Activated T-helper 17 cell treated with anti-CD3 and anti-CD28 coated beads, Interleukin-2, amount 50 U/mL, for 72 hours (primary cell): Measurements from ENCODE around the gene COL4A1. TPM values are rescaled to one million over a fixed set of nuclear protein-coding genes. Genes with fewer than 3 reads are reported as not detected.

Experiments
- ATAC-seq: fragments of 150-1000 bp; cut with Tn5 transposase; replicated peaks from 2 replicates; pipeline ENCODE4 v1.10.0; 2021; ENCODE audit warnings: mild to moderate bottlenecking, moderate library complexity
- H3K27ac Mint-ChIP-seq: one replicate; pipeline ENCODE4 v1.8.0; 2022; ENCODE audit warnings: mixed read lengths
- H3K27me3 Mint-ChIP-seq: one replicate; pipeline ENCODE4 v1.8.0; 2022; ENCODE audit warnings: mixed read lengths
- H3K36me3 Mint-ChIP-seq: one replicate; pipeline ENCODE4 v1.8.0; 2022; ENCODE audit warnings: low read depth, mild to moderate bottlenecking, mixed read lengths
- H3K4me1 Mint-ChIP-seq: one replicate; pipeline ENCODE4 v1.8.0; 2022; ENCODE audit warnings: mixed read lengths
- H3K4me3 Mint-ChIP-seq: one replicate; pipeline ENCODE4 v1.8.0; 2022; ENCODE audit warnings: mild to moderate bottlenecking, mixed read lengths
- H3K9me3 Mint-ChIP-seq: one replicate; pipeline ENCODE4 v1.8.0; 2022; ENCODE audit warnings: mixed read lengths
- total RNA-seq, 2 donors: library from RNA; stranded (reverse); gene quantifications; one replicate each; pipeline ENCODE4 v1.2.3, GENCODE V29; 2022

COL4A1 gene
- total RNA-seq, 2 donors from 2014 or later = not detected

GRCh38 chr13:110277357-110277975 is 29.5 kb downstream of the COL4A1 start:
- H3K9me3 Mint-ChIP-seq = no peaks in the 10 kb centered on the region
- ATAC-seq = no peak

GRCh38 chr13:110276553-110276950 is 30.4 kb downstream of the COL4A1 start:
- no peak for ATAC-seq
- Mint-ChIP-seq H3K27ac (no peak overlapping the region), H3K36me3 (no peaks in the 10 kb centered on the region), H3K4me3 (no peak overlapping the region), H3K4me1 (no peaks in the 10 kb centered on the region), H3K27me3 (peaks cover 23% of the 10 kb centered on the region), H3K9me3 (no peaks in the 10 kb centered on the region)

More at GRCh38 chr13:110277357-110277975, 29.5 kb downstream of the COL4A1 start:
- Mint-ChIP-seq H3K36me3 (no peaks in the 10 kb centered on the region), H3K4me3 (no peak overlapping the region), H3K27ac (peak overlapping the region; percentile 17), H3K4me1 (no peaks in the 10 kb centered on the region), H3K27me3 (peaks cover 31% of the 10 kb centered on the region)

GRCh38 chr13:110275931-110276552 is 30.9 kb downstream of the COL4A1 start:
- no peaks in the 10 kb centered on the region for H3K4me1 Mint-ChIP-seq
- no peak overlapping the region for H3K4me3 Mint-ChIP-seq
- ATAC-seq = no peak
- H3K9me3 Mint-ChIP-seq = no peaks in the 10 kb centered on the region
- no peaks in the 10 kb centered on the region for H3K36me3 Mint-ChIP-seq
- H3K27me3 Mint-ChIP-seq = peaks cover 24% of the 10 kb centered on the region
- no peak overlapping the region for H3K27ac Mint-ChIP-seq

GRCh38 chr13:110274687-110275086 is 32.3 kb downstream of the COL4A1 start:
- Mint-ChIP-seq H3K4me1 (no peaks in the 10 kb centered on the region), H3K27me3 (peaks cover 29% of the 10 kb centered on the region), H3K4me3 (no peak overlapping the region), H3K9me3 (no peaks in the 10 kb centered on the region), H3K36me3 (no peaks in the 10 kb centered on the region), H3K27ac (no peak overlapping the region)
- ATAC-seq = no peak

- Mint-ChIP-seq H3K4me1 (no peaks in the 10 kb centered on the region), H3K9me3 (no peaks in the 10 kb centered on the region), H3K36me3 (no peaks in the 10 kb centered on the region), H3K27ac (no peak overlapping the region), H3K27me3 (peaks cover 21% of the 10 kb centered on the region), H3K4me3 (no peak overlapping the region)
- ATAC-seq = no peak
These were observed 33.7 kb downstream of the COL4A1 start for GRCh38 chr13:110273254-110273653.

- Mint-ChIP-seq H3K36me3 (no peaks in the 10 kb centered on the region), H3K27ac (no peak overlapping the region), H3K4me3 (no peak overlapping the region), H3K27me3 (peaks cover 20% of the 10 kb centered on the region), H3K4me1 (no peaks in the 10 kb centered on the region), H3K9me3 (no peaks in the 10 kb centered on the region)
- no peak for ATAC-seq
These were observed 34.3 kb downstream of the COL4A1 start for GRCh38 chr13:110272651-110273050.

- Mint-ChIP-seq H3K27me3 (peaks cover 17% of the 10 kb centered on the region), H3K27ac (no peak overlapping the region), H3K4me3 (no peak overlapping the region), H3K9me3 (no peaks in the 10 kb centered on the region), H3K36me3 (no peaks in the 10 kb centered on the region), H3K4me1 (no peaks in the 10 kb centered on the region)
- ATAC-seq = peak; percentile 34
These were observed 34.7 kb downstream of the COL4A1 start for GRCh38 chr13:110272227-110272626.

GRCh38 chr13:110271313-110271712 is 35.6 kb downstream of the COL4A1 start:
- ATAC-seq = no peak
- no peaks in the 10 kb centered on the region for H3K9me3 Mint-ChIP-seq
- H3K27me3 Mint-ChIP-seq = peaks cover 21% of the 10 kb centered on the region
- no peak overlapping the region for H3K4me3 Mint-ChIP-seq
- H3K27ac Mint-ChIP-seq = no peak overlapping the region
- H3K4me1 Mint-ChIP-seq = no peaks in the 10 kb centered on the region
- no peaks in the 10 kb centered on the region for H3K36me3 Mint-ChIP-seq

- Mint-ChIP-seq H3K9me3 (no peaks in the 10 kb centered on the region), H3K4me1 (no peaks in the 10 kb centered on the region), H3K36me3 (no peaks in the 10 kb centered on the region), H3K27ac (no peak overlapping the region), H3K4me3 (no peak overlapping the region), H3K27me3 (peaks cover 21% of the 10 kb centered on the region)
- no peak for ATAC-seq
These were observed 36.5 kb downstream of the COL4A1 start for GRCh38 chr13:110270507-110270906.

- no peak overlapping the region for H3K27ac Mint-ChIP-seq
- peaks cover 21% of the 10 kb centered on the region for H3K27me3 Mint-ChIP-seq
- no peak for ATAC-seq
- no peaks in the 10 kb centered on the region for H3K9me3 Mint-ChIP-seq
- H3K36me3 Mint-ChIP-seq = no peaks in the 10 kb centered on the region
- no peak overlapping the region for H3K4me3 Mint-ChIP-seq
- H3K4me1 Mint-ChIP-seq = no peaks in the 10 kb centered on the region
These were observed 37.3 kb downstream of the COL4A1 start for GRCh38 chr13:110269509-110270185.

- Mint-ChIP-seq H3K4me3 (no peak overlapping the region), H3K27ac (no peak overlapping the region), H3K9me3 (no peaks in the 10 kb centered on the region), H3K36me3 (no peaks in the 10 kb centered on the region), H3K27me3 (peaks cover 19% of the 10 kb centered on the region), H3K4me1 (no peaks in the 10 kb centered on the region)
- no peak for ATAC-seq
These were observed 38.3 kb downstream of the COL4A1 start for GRCh38 chr13:110268576-110269185.

- peaks cover 20% of the 10 kb centered on the region for H3K27me3 Mint-ChIP-seq
- ATAC-seq = no peak
- H3K27ac Mint-ChIP-seq = no peak overlapping the region
- H3K36me3 Mint-ChIP-seq = no peaks in the 10 kb centered on the region
- no peaks in the 10 kb centered on the region for H3K9me3 Mint-ChIP-seq
- no peaks in the 10 kb centered on the region for H3K4me1 Mint-ChIP-seq
- no peak overlapping the region for H3K4me3 Mint-ChIP-seq
These were observed 38.9 kb downstream of the COL4A1 start for GRCh38 chr13:110268061-110268460.

GRCh38 chr13:110266983-110267382 is 40.0 kb downstream of the COL4A1 start:
- Mint-ChIP-seq H3K27me3 (peaks cover 28% of the 10 kb centered on the region), H3K9me3 (no peaks in the 10 kb centered on the region), H3K4me3 (no peak overlapping the region), H3K27ac (no peak overlapping the region), H3K36me3 (no peaks in the 10 kb centered on the region), H3K4me1 (no peaks in the 10 kb centered on the region)
- no peak for ATAC-seq

GRCh38 chr13:110266431-110266809 is 40.5 kb downstream of the COL4A1 start:
- Mint-ChIP-seq H3K27me3 (peaks cover 28% of the 10 kb centered on the region), H3K36me3 (no peaks in the 10 kb centered on the region), H3K27ac (no peak overlapping the region), H3K9me3 (no peaks in the 10 kb centered on the region), H3K4me1 (no peaks in the 10 kb centered on the region), H3K4me3 (no peak overlapping the region)
- ATAC-seq = no peak
